Pancreas (tissue), 10 donors: ENCODE data around the gene PARM1. TPM values are rescaled to one million over a fixed set of nuclear protein-coding genes. Genes with fewer than 3 reads are reported as not detected.
"Not testable (repeated sequence)": the region's sequence is repeated elsewhere in the genome, so short reads cannot be mapped to it uniquely, and the experiment has no call there.

Experiments
- ATAC-seq, 4 donors: fragments of 200-7000 bp; cut with Tn5 transposase; one replicate each; pipeline versions ENCODE4 v1.8.0 to v1.9.1; 2020; ENCODE audit warnings: mild to moderate bottlenecking in 4 of 4, moderate library complexity in 4 of 4
- DNase-seq, 6 donors: peaks; one replicate each; pipeline ENCODE4 v3.0.0-alpha.2; 2020
- FAIRE-seq: peaks from 2 replicates; lab custom pipeline; 2012; peaks lifted over from hg19 to GRCh38; lab: Jason Lieb, UNC
- H3K27ac ChIP-seq, 4 donors: fragments of 200-600 bp; sonication (generic); 1 replicate in 3 of 4; 2 replicates in 1 of 4; pipeline versions ENCODE4 v1.5.0 to v1.8.0; 2020
- H3K27me3 ChIP-seq, 4 donors: fragments of 200-600 bp; one replicate each; pipeline ENCODE4 v1.8.0; 2021
- H3K36me3 ChIP-seq, 3 donors: fragments of 200-600 bp; sonication (generic) in 1 of 3; one replicate each; pipeline versions ENCODE4 v1.5.0 to v1.8.0; 2020 to 2021
- H3K4me1 ChIP-seq, 3 donors: fragments of 200-600 bp; one replicate each; pipeline ENCODE4 v1.8.0; 2021
- H3K4me3 ChIP-seq, 4 donors: fragments of 200-600 bp; sonication (generic) in 2 of 4; one replicate each; pipeline versions ENCODE4 v1.5.0 to v1.8.0; 2020 to 2021
- H3K9me3 ChIP-seq, 4 donors: fragments of 200-600 bp; one replicate each; pipeline ENCODE4 v1.8.0; 2021
- CTCF ChIP-seq, 4 donors: fragments of 200-600 bp; sonication (generic) in 3 of 4; IDR thresholded peaks; one replicate each; pipeline versions ENCODE4 v1.5.0 to v1.8.0; 2021; ENCODE audit warnings: antibody characterized with exemption in 4 of 4
- WGBS, 2 donors: extraction: QIAGEN DNeasy Blood & Tissue Kit; methylation state at CpG; one replicate each; pipeline ENCODE4 v1.1.7; 2013; 5-methylcytosine and 5-hydroxymethylcytosine counted together
- intact Hi-C, 3 donors: fragments of 100-400 bp; cut with DNase I; formaldehyde crosslinking; loops; one replicate each; pipeline versions ENCODE4 v1.11.1 to v1.14.2; 2022
- polyA plus RNA-seq, 2 donors: library from polyadenylated mRNA; stranded (reverse); fragments of 200-250 nt; gene quantifications; one replicate each; pipeline ENCODE4 v1.2.3, GENCODE V29; 2013
- total RNA-seq, 6 donors: library from RNA; stranded (reverse); fragmentation: NEBNext Ultra II Directional in 4 of 6; extraction: Animal tissue kit (Norgen Biotek cat#: 25700) in 4 of 6; gene quantifications; one replicate each; pipeline versions ENCODE4 v1.2.1 to v1.2.4, GENCODE V29; 2021 to 2023
- donor health status: healthy with polysubstance abuse.
- donor health status: DM: no; HTN: no; CAD: no; lungs with moderate emphysema.
- donor health status: DM: no; HTN: no; CAD: no.
- donor health status: control.
- donor health status: control.
- donor health status: Bipolar disorder and iron deficiency.
- donor health status: DM: yes; HTN: yes; CAD: no.
- donor health status: DM: no; HTN: no; CAD: no.
- donor health status: DM: no; HTN: no; CAD: no.
- donor health status: DM: yes; HTN: yes; CAD: no.

PARM1 gene
- total and polyA plus RNA-seq, 8 donors = 8.3 to 29.7 (median 24.5) TPM

- Histone ChIP-seq H3K36me3 (no peaks in the 10 kb centered on the region), H3K9me3 (no peaks in the 10 kb centered on the region), H3K4me1 (no peaks in the 10 kb centered on the region), H3K27ac (no peak overlapping the region), H3K4me3 (no peak overlapping the region), H3K27me3 (no peaks in the 10 kb centered on the region)
- FAIRE-seq = no peak
- TF ChIP-seq CTCF (IDR thresholded peaks at IDR 0.05) = no peak
- no peak for ATAC-seq
- no peak for DNase-seq
- intact Hi-C loops = no loop called here
Measured at GRCh38 chr4:74983253-74983635, 50.3 kb downstream of the PARM1 start.

- FAIRE-seq (no peak), DNase-seq (no peak), ATAC-seq (no peak)
- Histone ChIP-seq H3K27me3 (no peaks in the 10 kb centered on the region), H3K27ac (no peak overlapping the region), H3K36me3 (no peaks in the 10 kb centered on the region), H3K9me3 (no peaks in the 10 kb centered on the region), H3K4me1 (no peaks in the 10 kb centered on the region), H3K4me3 (no peak overlapping the region)
- 76 to 78% methylated on average over 2 of the region's 2 CpGs for WGBS, 2 donors
- intact Hi-C loops = no loop called here
- no peak for TF ChIP-seq CTCF (IDR thresholded peaks at IDR 0.05)
Measured at GRCh38 chr4:74990276-74990875, 57.5 kb downstream of the PARM1 start.

GRCh38 chr4:74994436-74994835 is 61.5 kb downstream of the PARM1 start:
- not testable (repeated sequence) for ATAC-seq

GRCh38 chr4:74996996-74997395 is 64.1 kb downstream of the PARM1 start:
- Histone ChIP-seq H3K27ac (no peak overlapping the region), H3K4me3 (no peak overlapping the region), H3K36me3 (no peaks in the 10 kb centered on the region), H3K27me3 (no peaks in the 10 kb centered on the region), H3K9me3 (no peaks in the 10 kb centered on the region), H3K4me1 (no peaks in the 10 kb centered on the region)
- FAIRE-seq (no peak), DNase-seq (no peak), ATAC-seq (no peak)
- intact Hi-C loops = no loop called here
- 31 to 50% methylated on average over 1 of the region's 1 CpG for WGBS, 2 donors
- TF ChIP-seq CTCF (IDR thresholded peaks at IDR 0.05) = no peak

More at GRCh38 chr4:74994436-74994835, 61.5 kb downstream of the PARM1 start:
- H3K9me3 ChIP-seq, H3K4me1 ChIP-seq, H3K27ac ChIP-seq, intact Hi-C loops, H3K36me3 ChIP-seq, DNase-seq, H3K4me3 ChIP-seq, FAIRE-seq, H3K27me3 ChIP-seq: not testable (repeated sequence)
- WGBS, 2 donors = 89 to 91% methylated on average over 2 of the region's 2 CpGs

- no peak for FAIRE-seq
- no peaks in the 10 kb centered on the region for H3K36me3 ChIP-seq
- DNase-seq = no peak
- H3K27me3 ChIP-seq = no peaks in the 10 kb centered on the region
- no peaks in the 10 kb centered on the region for H3K4me1 ChIP-seq
- no peaks in the 10 kb centered on the region for H3K9me3 ChIP-seq
- intact Hi-C loops = no loop called here
- no peak for ATAC-seq
- no peak for TF ChIP-seq CTCF (IDR thresholded peaks at IDR 0.05)
- no peak overlapping the region for H3K27ac ChIP-seq
- no peak overlapping the region for H3K4me3 ChIP-seq
- WGBS, 2 donors = 81% methylated on average over 3 of the region's 3 CpGs
Measured at GRCh38 chr4:74997948-74998729, 65.2 kb downstream of the PARM1 start.
